HG03196 (cell line): ENCODE data around the gene HDAC9.
"Not testable (repeated sequence)": the region's sequence is repeated elsewhere in the genome, so short reads cannot be mapped to it uniquely, and the experiment has no call there.

Experiments
- ATAC-seq: cut with Tn5 transposase; IDR thresholded peaks from one replicate; pipeline ENCODE4 v1.9.1; 2021; ENCODE audit not compliant: unreplicated experiment

Gene HDAC9

DNA sequence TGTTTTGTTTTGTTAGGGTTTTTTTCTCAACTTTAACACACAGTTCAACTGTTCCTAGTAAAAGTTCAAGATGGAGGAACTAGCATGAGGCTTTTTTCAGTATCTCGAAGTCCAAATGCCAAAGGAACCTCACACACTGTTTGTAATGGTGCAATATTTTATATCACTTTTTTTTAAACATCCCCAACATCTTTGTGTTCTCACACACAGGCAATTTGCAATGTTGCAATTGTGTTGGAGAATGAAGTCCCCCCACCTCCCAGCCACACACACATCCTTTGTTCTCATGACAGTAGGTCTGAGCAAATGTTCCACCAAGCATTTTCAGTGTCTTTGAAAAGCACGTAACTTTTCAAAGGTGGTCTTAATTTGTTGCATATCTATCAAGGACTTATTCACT, 501.0 kb downstream of the HDAC9 start:
- ATAC-seq: no peak

DNA sequence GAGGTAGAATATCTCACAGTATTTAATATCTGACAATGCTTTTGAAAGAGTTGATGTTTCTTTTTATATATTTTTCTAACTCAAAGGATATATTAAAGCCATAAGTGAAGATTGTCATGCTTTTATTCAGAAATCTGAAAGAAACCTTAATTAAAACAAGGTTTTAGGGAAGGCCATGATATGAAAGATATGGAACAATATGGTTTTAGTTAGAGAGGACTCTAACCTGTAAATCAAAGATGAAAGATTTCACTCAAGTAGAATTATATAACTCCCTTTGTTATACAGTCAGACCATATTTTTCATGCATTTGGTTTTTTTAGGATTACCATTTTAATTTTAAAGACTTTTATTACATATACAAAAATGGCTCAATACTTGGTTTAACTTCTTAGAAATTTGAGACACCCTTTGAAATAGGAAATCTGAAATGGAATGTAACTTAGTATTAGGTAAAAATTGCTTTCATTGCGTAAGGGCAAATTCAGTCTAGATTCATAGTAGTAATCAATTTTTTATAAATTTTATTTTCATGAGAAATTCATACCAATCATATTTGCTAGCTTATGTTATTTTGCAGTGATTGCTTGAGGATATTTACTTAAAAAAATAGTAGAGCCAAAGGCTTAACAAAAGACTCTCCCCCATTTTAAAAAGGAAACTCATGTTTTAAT, 502.1 kb downstream of the HDAC9 start:
- ATAC-seq: no peak

DNA sequence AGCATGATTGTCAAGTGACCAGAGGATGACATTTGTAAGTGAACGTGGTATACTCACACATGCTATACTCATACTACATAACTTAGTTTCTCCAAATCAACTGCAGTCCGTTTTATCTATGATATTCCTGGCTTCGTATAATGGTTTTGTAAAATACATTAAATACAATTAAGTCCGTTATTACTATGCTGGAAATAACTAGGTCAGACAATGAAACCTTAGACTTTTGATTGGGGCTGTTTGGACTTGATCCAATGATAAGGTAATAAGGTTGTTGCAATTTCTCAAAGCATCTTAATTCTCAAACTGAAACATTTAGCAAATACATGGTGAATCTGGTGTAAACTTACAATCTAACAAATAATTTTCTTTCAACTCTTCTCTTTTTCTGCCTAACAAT, 504.9 kb downstream of the HDAC9 start:
- ATAC-seq: no peak

DNA sequence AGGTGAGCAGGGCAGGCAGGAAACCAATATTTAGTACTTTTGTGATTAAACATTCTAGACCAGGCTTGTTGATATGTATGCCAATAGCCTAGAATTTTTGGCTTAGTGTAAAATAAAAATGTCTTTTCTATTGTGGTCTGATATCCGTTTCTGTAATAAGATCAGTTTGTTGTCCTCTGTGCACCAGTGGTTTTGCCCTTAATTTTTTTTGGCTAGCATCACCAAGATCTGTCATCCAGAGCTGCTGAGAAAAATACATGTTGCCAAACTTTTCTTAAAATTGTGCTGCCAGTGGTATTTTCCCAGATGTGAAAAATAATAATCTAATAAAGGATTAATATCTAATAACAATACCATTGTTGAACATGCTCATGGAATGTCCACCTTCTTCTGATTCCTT, 506.3 kb downstream of the HDAC9 start:
- ATAC-seq: no peak

DNA sequence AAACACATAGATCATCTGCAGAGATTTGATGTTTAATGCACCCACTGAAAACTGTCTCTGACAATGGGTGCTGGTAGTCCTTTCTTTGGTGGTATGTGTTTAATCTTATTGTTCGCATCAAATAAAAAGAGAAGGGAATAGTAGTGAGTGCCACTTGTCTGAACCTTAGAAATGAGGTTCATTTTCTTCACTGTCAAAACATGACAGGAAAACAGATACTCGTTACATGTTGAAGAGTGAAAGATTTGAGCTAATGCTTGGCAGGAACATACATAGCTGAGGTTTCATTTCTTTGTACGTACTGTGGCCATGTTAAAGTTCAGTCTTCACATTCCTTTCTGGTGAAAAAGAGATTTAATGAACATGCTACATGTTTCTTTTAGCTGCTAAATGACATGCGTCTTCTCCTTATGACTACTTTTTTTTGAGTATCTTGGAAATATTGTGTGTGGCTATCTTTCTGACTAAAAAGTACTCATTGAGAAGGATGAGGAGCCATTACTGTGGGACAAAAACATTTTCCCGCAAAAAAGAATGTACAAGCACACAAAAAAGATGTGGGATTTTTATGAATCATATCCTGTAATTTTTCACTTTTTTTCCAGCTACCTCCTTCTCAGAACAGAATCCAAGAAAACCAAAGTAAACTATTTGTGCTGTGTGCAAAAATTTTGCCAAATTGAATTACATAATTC, 513.8 kb downstream of the HDAC9 start:
- ATAC-seq: no peak

DNA sequence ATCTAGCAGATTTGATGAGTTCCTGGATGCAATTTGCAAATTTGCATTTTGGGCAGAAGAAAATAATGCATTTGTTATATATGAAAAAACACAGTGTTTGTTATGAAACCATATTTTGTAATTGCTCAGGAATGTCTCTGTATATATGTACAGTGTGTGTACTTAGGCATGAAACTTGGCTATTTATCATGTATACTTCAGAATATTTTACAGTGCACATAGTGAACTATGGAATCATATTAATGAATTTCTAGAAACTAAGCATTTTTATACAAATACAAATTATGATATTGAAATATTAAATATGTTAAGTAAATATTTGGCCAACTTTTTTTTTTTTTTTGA, 514.4 kb downstream of the HDAC9 start:
- no peak for ATAC-seq

DNA sequence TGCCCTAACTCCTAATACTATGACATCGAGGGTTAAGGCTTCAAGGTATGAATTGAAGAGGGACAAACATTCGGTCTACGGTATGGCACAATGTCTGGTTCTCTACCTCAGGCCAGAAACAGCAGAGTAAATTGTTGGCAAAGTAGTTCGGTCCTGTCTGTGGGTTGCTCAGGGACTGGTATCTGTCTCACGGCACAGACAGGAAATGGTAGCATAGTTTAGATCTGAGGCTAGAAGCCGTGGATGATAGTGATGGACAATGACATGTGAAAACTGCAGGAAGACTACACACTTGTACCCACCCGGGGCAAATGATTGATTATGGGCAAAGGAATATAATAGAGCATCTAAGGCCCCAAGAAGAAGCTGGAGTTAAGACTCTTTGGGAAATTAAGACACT, 515.7 kb downstream of the HDAC9 start:
- ATAC-seq: no peak

DNA sequence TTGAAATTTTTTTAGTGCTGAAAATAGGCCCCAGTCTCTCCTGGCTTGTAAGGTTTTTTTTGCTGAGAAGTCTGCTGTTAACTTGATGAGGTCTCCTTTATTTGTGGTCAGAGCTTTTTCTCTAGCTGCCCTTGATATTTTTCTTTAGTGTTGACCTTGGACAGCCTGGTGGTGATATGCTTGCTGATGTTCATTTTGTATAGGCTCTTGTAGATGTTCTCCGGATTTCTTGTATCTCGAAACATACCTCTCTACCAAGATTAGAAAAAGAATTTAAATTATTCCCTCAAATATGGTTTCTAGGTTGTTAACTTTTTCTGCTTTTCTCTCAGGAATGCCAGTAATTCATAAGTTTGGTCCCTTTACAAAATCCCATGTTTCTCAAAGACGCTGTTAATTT, 519.5 kb downstream of the HDAC9 start:
- no peak for ATAC-seq

DNA sequence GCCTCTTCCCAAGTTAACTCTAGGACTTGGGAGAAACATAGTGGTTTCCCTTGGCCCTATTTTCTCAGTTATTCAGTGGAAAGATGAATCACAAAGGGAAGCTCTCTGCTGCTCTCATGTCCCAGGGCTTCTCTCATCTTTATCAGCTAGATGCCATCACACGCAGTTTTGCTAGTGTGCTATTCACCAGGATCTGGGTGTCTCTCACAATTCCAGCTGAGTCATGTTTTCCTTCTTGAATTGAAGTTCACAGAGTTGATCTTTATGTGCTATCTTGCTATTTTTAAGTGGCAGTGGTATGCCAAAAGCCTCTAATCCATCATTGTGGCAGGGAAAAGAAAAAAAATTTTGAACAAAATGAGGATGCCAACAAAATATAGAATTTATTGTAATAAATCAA, 520.6 kb downstream of the HDAC9 start:
- no peak for ATAC-seq

DNA sequence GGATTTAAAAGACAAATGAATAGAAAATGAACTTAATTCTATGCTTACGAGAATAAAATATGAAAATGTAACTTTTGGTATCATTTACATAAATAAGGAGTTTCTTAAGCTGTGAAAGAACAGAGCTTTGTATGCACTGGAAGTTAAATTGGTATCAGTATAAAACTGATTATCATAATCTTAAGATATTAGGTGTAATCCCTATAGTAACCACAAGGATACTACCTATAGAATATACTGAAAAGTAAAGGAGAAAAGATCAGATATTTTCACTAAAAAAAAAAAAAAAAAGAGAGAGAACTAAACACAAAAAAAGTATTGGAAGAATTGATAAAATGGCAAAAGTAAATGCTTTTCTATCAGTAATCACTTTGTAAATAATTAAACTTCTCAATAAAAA, 521.8 kb downstream of the HDAC9 start:
- no peak for ATAC-seq

DNA sequence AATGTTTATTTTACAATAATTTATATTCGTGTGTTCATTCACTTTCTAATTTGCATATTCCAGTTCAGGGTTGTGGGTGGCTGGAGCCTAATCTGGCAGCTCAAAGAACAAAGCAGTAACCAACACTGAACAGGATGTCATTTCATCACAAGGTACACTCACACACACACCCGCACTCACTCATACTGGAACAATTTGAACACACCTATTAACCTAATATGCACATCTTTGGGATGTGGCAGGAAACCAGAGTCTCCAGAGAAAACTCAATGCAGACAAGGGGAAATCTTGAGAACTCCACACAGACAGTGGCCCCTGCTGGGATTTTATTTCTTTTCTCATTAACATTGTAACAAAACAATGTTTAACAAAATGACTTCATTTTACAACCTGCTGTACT, 524.5 kb downstream of the HDAC9 start:
- no peak for ATAC-seq

DNA sequence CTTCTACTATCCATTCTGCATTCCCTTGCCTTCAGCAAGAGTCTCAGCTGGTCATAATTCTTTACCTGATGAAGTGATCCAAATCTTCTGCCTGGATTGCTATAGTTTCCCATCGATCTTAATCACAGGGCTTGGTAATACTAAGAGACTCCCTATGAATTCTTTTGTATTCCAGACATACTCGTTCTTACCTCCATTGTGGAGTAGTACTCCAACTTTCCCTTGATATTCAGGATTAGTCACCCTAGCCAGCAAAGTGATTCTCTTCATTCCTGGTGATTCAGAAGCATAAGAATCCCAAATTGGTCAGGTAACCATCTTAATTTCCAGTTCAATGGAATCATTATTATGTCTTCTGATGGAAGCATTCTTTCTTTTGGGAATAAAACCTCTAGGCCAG, 525.2 kb downstream of the HDAC9 start:
- no peak for ATAC-seq

DNA sequence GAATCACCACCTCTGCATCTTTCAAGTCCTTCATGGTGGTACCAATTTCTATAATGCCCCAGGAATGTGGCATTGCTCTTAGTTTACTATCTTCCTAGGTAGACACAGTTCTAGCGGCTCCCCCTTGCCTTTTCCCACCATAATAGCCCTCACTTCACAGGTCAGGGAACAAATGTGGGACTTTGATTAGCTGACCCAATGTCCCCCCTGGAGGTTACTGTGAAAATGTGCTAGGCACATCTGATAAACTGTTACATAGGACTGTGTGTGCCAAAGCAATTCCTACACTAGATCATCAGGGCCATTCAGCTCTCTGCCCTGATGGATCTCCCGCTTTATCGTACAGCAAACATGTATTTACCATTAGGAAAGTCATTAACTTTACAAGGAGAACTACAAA, 527.9 kb downstream of the HDAC9 start:
- no peak for ATAC-seq

DNA sequence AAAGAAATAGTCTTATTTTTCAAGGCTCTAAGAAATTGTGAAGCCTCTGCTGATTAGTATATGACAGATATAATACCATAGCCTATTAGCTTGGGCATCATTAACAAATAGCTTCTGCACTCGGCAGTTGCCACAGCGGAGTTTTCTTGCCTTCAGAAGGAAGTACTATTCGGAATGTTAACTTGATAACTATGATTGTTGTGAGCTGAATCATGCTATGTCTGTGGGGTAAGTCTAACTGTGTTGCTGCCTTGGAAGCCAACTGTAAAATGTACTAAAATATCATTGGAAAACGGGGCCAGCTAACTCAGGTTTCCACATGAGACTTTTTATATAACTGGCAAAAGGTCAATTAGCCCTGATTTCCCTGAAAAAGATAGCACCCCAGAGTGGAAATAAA, 528.7 kb downstream of the HDAC9 start:
- no peak for ATAC-seq

DNA sequence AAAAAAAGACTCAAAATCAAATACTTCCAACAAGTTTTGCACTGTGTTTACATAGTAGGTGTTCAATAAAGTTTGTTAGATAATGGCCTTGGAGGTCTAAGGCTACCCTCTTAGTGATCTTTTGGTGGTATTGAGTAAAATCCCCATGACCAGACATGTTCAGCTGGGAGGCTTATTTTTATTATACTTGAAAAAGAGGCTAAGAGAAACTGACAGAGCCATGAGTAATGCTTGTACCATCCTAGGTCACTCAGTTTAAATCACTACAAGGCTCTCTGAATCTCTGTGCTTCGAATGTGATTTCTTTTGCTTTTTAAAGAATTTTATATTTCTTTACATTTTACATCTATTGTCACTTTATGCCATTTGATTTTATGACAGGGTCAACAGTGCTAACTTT, 531.3 kb downstream of the HDAC9 start:
- ATAC-seq: no peak

DNA sequence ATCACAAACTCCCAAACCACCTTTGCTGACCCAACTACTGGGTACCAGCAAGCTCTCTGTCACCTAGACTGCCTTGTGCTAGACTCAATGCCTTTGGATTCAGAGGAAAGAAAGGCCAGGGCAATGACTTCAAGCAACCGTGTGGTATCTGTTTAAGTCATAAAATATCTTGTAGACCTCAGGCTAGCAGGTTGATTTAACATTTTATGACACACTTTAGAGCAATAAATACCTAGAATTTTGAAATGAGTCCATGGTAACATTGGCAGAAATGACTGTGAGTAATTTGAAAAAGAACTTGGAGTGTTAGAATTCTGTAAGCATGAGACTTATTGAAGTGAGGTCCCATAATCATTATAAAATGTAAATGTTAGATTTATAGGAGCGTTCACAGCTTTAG, 534.7 kb downstream of the HDAC9 start:
- no peak for ATAC-seq

DNA sequence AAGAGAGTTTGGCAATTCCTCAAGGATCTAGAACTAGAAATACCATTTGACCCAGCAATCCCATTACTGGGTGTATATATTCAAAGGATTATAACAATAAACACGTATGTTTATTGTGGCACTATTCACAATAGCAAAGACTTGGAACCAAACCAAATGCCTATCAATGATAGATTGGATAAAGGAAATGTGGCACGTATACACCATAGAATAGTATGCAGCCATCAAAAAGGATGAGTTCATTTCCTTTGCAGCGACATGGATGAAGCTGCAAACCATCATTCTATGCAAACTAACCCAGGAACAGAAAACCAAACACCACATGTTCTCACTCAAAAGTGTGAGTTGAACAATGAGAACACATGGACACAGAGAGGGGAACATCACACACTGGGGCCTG, 537.4 kb downstream of the HDAC9 start:
- ATAC-seq: not testable (repeated sequence)

DNA sequence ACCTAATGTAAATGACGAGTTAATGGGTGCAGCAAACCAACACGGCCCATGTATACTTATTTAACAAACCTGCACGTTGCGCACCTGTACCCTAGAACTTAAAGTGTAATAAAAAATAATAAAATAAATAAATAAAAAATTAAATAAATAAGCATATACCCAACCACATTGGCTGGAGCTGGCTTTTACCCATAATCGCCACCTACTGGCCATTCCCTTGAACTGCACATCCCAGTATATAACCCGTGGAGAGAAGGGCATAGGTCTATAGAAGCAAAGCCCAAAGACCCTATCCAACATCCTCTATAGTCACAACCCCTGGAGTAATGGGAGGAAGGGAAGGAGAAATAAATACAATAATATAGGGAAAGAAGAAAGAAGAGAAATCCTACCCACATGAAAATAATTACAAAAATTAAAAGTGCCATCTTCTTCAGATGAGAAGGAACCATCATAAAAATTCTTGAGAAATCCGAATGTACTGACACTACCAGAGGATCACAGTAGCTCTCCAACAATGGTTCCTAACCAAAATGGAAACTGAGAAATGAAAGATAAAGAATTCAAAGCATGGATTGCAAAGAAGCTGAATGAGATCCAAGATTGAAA, 556.3 kb downstream of the HDAC9 start:
- peak; percentile 86 for ATAC-seq
